ENCODE data around the gene MYOD1.

GRCh38 chr11:17722000-17722643 lies 2.8 kb downstream of the MYOD1 start:
- TF ChIP-seq POLR2AphosphoS5 (IDR thresholded peaks at IDR 0.05) (no peak), POLR2A (IDR thresholded peaks at IDR 0.05) (no peak)
- TF ChIP-seq, protein P1, sequence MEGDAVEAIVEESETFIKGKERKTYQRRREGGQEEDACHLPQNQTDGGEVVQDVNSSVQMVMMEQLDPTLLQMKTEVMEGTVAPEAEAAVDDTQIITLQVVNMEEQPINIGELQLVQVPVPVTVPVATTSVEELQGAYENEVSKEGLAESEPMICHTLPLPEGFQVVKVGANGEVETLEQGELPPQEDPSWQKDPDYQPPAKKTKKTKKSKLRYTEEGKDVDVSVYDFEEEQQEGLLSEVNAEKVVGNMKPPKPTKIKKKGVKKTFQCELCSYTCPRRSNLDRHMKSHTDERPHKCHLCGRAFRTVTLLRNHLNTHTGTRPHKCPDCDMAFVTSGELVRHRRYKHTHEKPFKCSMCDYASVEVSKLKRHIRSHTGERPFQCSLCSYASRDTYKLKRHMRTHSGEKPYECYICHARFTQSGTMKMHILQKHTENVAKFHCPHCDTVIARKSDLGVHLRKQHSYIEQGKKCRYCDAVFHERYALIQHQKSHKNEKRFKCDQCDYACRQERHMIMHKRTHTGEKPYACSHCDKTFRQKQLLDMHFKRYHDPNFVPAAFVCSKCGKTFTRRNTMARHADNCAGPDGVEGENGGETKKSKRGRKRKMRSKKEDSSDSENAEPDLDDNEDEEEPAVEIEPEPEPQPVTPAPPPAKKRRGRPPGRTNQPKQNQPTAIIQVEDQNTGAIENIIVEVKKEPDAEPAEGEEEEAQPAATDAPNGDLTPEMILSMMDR (IDR thresholded peaks at IDR 0.05): no peak

Data from transverse colon (tissue), 4 donors.